ENCODE results near the gene ADIPOQ. TPM values are rescaled to one million over a fixed set of nuclear protein-coding genes. Genes with fewer than 3 reads are reported as not detected.
"Not testable (repeated sequence)": the region's sequence is repeated elsewhere in the genome, so short reads cannot be mapped to it uniquely, and the experiment has no call there.

The ADIPOQ gene
- polyA plus RNA-seq, 1 of the 3 experiments (the other 2 are of a cell fraction): not detected

DNA sequence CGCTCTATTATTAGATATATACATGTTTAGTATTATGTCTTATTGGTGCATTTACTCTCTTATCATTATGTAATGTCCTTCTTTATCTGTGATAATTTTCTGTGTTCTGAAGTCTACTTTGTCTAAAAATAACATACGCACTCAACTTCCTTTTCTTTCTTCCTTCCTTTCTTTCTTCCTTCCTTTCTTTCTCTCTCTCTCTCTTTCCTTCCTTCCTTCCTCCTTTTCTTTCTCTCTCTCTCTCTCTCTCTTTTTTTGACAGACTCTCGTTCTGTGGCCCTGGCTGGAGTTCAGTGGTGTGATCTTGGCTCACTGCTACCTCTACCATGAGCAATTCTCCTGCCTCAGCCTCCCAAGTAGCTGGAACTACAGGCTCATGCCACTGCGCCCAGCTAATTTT is 15.2 kb downstream of the ADIPOQ start (continued):
- no peak for TF ChIP-seq CHD2 (IDR thresholded peaks at IDR 0.05; ENCODE audit: low read length, partially characterized antibody)
- TF ChIP-seq, protein P1, sequence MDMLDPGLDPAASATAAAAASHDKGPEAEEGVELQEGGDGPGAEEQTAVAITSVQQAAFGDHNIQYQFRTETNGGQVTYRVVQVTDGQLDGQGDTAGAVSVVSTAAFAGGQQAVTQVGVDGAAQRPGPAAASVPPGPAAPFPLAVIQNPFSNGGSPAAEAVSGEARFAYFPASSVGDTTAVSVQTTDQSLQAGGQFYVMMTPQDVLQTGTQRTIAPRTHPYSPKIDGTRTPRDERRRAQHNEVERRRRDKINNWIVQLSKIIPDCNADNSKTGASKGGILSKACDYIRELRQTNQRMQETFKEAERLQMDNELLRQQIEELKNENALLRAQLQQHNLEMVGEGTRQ (IDR thresholded peaks at IDR 0.05; ENCODE audit: borderline replicate concordance, low read depth, low read length): no peak
- TF ChIP-seq GATA2 (CRISPR knock-in tag; IDR thresholded peaks at IDR 0.05): no peak
- TF ChIP-seq FOXM1 (IDR thresholded peaks at IDR 0.05; ENCODE audit: low read depth): no peak

- H3K79me2 ChIP-seq (ENCODE audit: insufficient read depth); H3K9ac ChIP-seq; H3F3A ChIP-seq (replicated peaks; ENCODE audit: insufficient read depth); H3K9me3 ChIP-seq; H4K20me1 ChIP-seq (ENCODE audit: insufficient read depth); H3K4me3 ChIP-seq (ENCODE audit: low read depth in 2 of 2, low read length in 1 of 2); H3K4me1 ChIP-seq (ENCODE audit: control insufficient read depth in 1 of 2, insufficient read depth in 2 of 2, low read depth in 1 of 2, low read length in 1 of 2); H3K36me3 ChIP-seq (replicated peaks in 1 of 2; ENCODE audit: control insufficient read depth in 1 of 2, insufficient read depth in 2 of 2, low read length in 1 of 2); H3K27ac ChIP-seq (ENCODE audit: low read depth in 2 of 2, low read length in 1 of 2); H2AFZ ChIP-seq (ENCODE audit: low read depth); DNase-seq; H3K4me2 ChIP-seq; CTCF ChIA-PET; H3K27me3 ChIP-seq (ENCODE audit: insufficient read depth); H3K9me2 ChIP-seq; POLR2A ChIA-PET: not testable (repeated sequence)
- no CpG with 5 or more reads among the region's 13 CpGs for WGBS (ENCODE audit: low lambda C conversion rate)
Measured at GRCh38 chr3:186865215-186865853, 22.8 kb downstream of the ADIPOQ start.

DNA sequence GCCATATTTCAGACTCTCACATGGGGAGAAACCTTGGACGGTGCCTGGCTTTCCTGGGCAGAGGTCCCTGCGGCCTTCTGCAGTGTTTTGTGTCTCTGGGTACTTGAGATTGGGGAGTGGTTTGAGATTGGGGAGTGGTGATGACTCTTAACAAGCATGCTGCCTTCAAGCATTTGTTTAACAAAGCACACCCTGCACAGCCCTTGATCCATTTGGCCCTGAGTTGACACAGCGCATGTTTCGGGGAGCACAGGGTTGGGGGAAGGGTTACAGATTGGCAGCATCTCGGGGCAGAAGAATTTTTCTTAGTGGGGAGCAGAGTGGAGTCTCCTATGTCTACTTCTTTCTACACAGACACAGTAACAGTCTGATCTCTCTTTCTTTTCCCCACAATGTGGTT is 23.6 kb downstream of the ADIPOQ start:
- H3K79me2 ChIP-seq (ENCODE audit: insufficient read depth); H3K4me1 ChIP-seq (ENCODE audit: control insufficient read depth in 1 of 2, insufficient read depth in 2 of 2, low read depth in 1 of 2, low read length in 1 of 2); H3K9me2 ChIP-seq; H3K9ac ChIP-seq; H3K4me2 ChIP-seq; DNase-seq; POLR2A ChIA-PET; H3K27me3 ChIP-seq (ENCODE audit: insufficient read depth); H4K20me1 ChIP-seq (ENCODE audit: insufficient read depth); H3F3A ChIP-seq (replicated peaks; ENCODE audit: insufficient read depth); H3K9me3 ChIP-seq; H2AFZ ChIP-seq (ENCODE audit: low read depth); CTCF ChIA-PET; H3K4me3 ChIP-seq (ENCODE audit: low read depth in 2 of 2, low read length in 1 of 2); H3K27ac ChIP-seq (ENCODE audit: low read depth in 2 of 2, low read length in 1 of 2); H3K36me3 ChIP-seq (replicated peaks in 1 of 2; ENCODE audit: control insufficient read depth in 1 of 2, insufficient read depth in 2 of 2, low read length in 1 of 2): not testable (repeated sequence)
- WGBS (ENCODE audit: low lambda C conversion rate): no CpG with 5 or more reads among the region's 5 CpGs

DNA sequence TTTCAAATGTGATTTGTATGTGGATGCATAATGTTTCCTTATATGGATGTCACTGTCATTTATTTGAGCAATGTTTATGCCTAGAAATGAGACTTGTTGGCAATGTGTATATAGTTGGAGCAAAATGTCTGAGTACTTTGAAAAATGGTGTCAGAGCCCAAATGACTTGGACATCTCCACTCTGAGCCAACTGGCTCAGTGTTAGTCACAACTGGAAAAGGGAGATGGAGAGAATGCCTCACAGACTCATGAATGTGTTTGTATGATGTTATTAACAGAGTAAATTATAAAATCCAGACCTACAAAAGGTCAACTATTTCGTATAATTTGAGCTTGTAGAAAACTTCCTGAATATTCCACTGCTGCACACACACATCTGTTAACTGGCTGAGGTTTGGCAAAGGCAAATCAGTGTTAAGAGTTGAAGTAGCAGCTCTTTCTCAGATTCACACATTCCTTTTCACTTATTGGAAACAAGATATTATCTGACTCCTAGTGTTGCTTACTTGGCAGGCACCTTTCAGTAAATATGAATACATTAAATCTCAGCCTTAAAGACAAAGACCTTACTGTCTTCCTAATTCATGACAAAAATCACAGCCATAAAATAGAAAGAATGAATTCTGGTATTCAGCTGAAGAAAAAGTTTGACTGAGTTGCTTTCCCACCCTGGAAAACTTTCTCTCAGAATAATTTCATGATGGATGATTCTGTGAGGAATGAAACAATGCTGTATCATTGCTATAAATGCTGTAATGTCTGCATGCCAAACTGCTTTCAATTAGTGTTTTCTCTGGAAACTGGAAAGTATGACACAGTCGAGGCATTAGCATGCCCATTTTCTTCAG is 27.0 kb downstream of the ADIPOQ start:
- Histone ChIP-seq H3K27ac (ENCODE audit: low read depth in 2 of 2, low read length in 1 of 2) (peak overlapping the region in 1 of 2 experiments; percentile 24; a peak in 2 of 4 replicates), H3K79me2 (ENCODE audit: insufficient read depth) (no peaks in the 10 kb centered on the region), H4K20me1 (ENCODE audit: insufficient read depth) (no peaks in the 10 kb centered on the region), H2AFZ (ENCODE audit: low read depth) (peak overlapping the region; percentile 13; the same call in 1 of the 2 replicates), H3K27me3 (ENCODE audit: insufficient read depth) (no peaks in the 10 kb centered on the region), H3K4me1 (ENCODE audit: control insufficient read depth in 1 of 2, insufficient read depth in 2 of 2, low read depth in 1 of 2, low read length in 1 of 2) (peaks cover 0 to 4% of the 10 kb centered on the region in 2 experiments; a peak in 1 of 4 replicates), H3K36me3 (replicated peaks in 1 of 2; ENCODE audit: control insufficient read depth in 1 of 2, insufficient read depth in 2 of 2, low read length in 1 of 2) (no peaks in the 10 kb centered on the region), H3F3A (replicated peaks; ENCODE audit: insufficient read depth) (no peaks in the 10 kb centered on the region), H3K9ac (no peak overlapping the region), H3K4me2 (no peak overlapping the region), H3K9me3 (no peaks in the 10 kb centered on the region), H3K9me2 (no peaks in the 10 kb centered on the region), H3K4me3 (ENCODE audit: low read depth in 2 of 2, low read length in 1 of 2) (no peak overlapping the region)
- ChIA-PET POLR2A (no interaction called here), CTCF (interaction anchor here (0.7 to 1.0 kb wide), 2 partner anchors 11 to 20 kb away, joined by 3 read pairs; no protein-coding TSS in a partner anchor)
- 28% methylated on average over 2 of the region's 2 CpGs for WGBS (ENCODE audit: low lambda C conversion rate)
- TF ChIP-seq ELF1 (IDR thresholded peaks at IDR 0.05) (no peak), RCOR1 (IDR thresholded peaks at IDR 0.05; ENCODE audit: low read length) (no peak), GABPA (IDR thresholded peaks at IDR 0.05; ENCODE audit: low read depth) (no peak), RFX5 (IDR thresholded peaks at IDR 0.05; ENCODE audit: low read length) (no peak), SIN3A (IDR thresholded peaks at IDR 0.05; ENCODE audit: borderline replicate concordance, low read depth, low read length) (no peak), CHD2 (IDR thresholded peaks at IDR 0.05; ENCODE audit: low read length, partially characterized antibody) (no peak)
- no peak for DNase-seq
